Neural progenitor cell (in vitro differentiated cells): ENCODE measurements around the gene RAB3IL1.

Source experiments
- CTCF ChIP-seq: fragments of 200-600 bp; sonication (generic); IDR thresholded peaks from 2 replicates; pipeline ENCODE4 v1.5.1; 2017; ENCODE audit warnings: antibody characterized with exemption, mild to moderate bottlenecking
- EZH2phosphoT487 ChIP-seq: fragments of 200-600 bp; sonication (generic); IDR thresholded peaks from 2 replicates; pipeline ENCODE4 v1.6.1; 2017; ENCODE audit warnings: antibody characterized with exemption

GRCh38 chr11:61888590-61888989 lies 28.8 kb downstream of the RAB3IL1 start:
- TF ChIP-seq CTCF = no peak
- no peak for TF ChIP-seq EZH2phosphoT487
